ENCODE measurements around the gene PCGF3.
"Not testable (repeated sequence)": the region's sequence is repeated elsewhere in the genome, so short reads cannot be mapped to it uniquely, and the experiment has no call there.

The PCGF3 gene

GRCh38 chr4:766559-767283, 61.1 kb downstream of the PCGF3 start:
- no peak for DNase-seq
- intact Hi-C loops (cut with DNase I), result no loop called here

GRCh38 chr4:768076-768475, 62.4 kb downstream of the PCGF3 start:
- intact Hi-C loops (cut with DNase I), result no loop called here
- no peak for DNase-seq

GRCh38 chr4:768995-769394, 63.4 kb downstream of the PCGF3 start:
- peak in 8 of 42 donors; percentile 35 to 54 (median 44) for DNase-seq
- intact Hi-C loops (cut with DNase I), result no loop called here

- DNase-seq, result no peak
- intact Hi-C loops (cut with DNase I), result no loop called here
These were observed 63.9 kb downstream of the PCGF3 start for GRCh38 chr4:769511-769910.

GRCh38 chr4:770022-770421, 64.4 kb downstream of the PCGF3 start:
- no peak for DNase-seq
- intact Hi-C loops (cut with DNase I), result no loop called here

GRCh38 chr4:771464-771863, 65.8 kb downstream of the PCGF3 start:
- DNase-seq, result no peak
- intact Hi-C loops (cut with DNase I), result no loop called here

- intact Hi-C loops (cut with DNase I), result no loop called here
- DNase-seq, result no peak
These were observed 66.5 kb downstream of the PCGF3 start for GRCh38 chr4:772118-772517.

GRCh38 chr4:772776-773175, 67.1 kb downstream of the PCGF3 start:
- intact Hi-C loops (cut with DNase I), result no loop called here
- no peak for DNase-seq

- intact Hi-C loops (cut with DNase I), result no loop called here
- DNase-seq, result no peak
These were observed 67.6 kb downstream of the PCGF3 start for GRCh38 chr4:773214-773613.

- intact Hi-C loops (cut with DNase I); DNase-seq: not testable (repeated sequence)
These were observed 68.9 kb downstream of the PCGF3 start for GRCh38 chr4:774419-775092.

- DNase-seq; intact Hi-C loops (cut with DNase I): not testable (repeated sequence)
These were observed 69.9 kb downstream of the PCGF3 start for GRCh38 chr4:775485-775884.

GRCh38 chr4:776743-777441, 71.3 kb downstream of the PCGF3 start:
- DNase-seq, result no peak
- intact Hi-C loops (cut with DNase I), result no loop called here

- no peak for DNase-seq
- intact Hi-C loops (cut with DNase I), result no loop called here
These were observed 72.1 kb downstream of the PCGF3 start for GRCh38 chr4:777520-778262.

GRCh38 chr4:779555-779954, 73.9 kb downstream of the PCGF3 start:
- no peak for DNase-seq
- intact Hi-C loops (cut with DNase I), result no loop called here

- DNase-seq; intact Hi-C loops (cut with DNase I): not testable (repeated sequence)
These were observed 74.6 kb downstream of the PCGF3 start for GRCh38 chr4:780255-780654.

- intact Hi-C loops (cut with DNase I), result no loop called here
- peak in 2 of 42 donors; percentile 42 to 45 for DNase-seq
These were observed 75.3 kb downstream of the PCGF3 start for GRCh38 chr4:780716-781492.

GRCh38 chr4:781493-782216, 76.0 kb downstream of the PCGF3 start:
- peak; percentile 94 to 100 (median 99) for DNase-seq
- intact Hi-C loops (cut with DNase I), result no loop called here

Measured in head of caudate nucleus (tissue), 42 donors.